ENCODE data around the gene ACTN2. TPM values are rescaled to one million over a fixed set of nuclear protein-coding genes. Genes with fewer than 3 reads are reported as not detected.
A peak's percentile ranks its signal among the peaks of the same experiment; 100 is the strongest.

The ACTN2 gene
- total RNA-seq, 2 donors from 2014 or later, result 0.79 to 2.2 TPM

- Mint-ChIP-seq H3K27ac (no peak overlapping the region), H3K36me3 (ENCODE audit: low read depth) (no peaks in the 10 kb centered on the region), H3K4me3 (no peak overlapping the region), H3K27me3 (ENCODE audit: insufficient read depth) (no peaks in the 10 kb centered on the region), H3K4me1 (no peaks in the 10 kb centered on the region), H3K9me3 (no peaks in the 10 kb centered on the region)
- no peaks in the 10 kb centered on the region for H3K36me3 ChIP-seq (ENCODE audit: control insufficient read depth, insufficient read depth, low read length)
- H3K4me3 ChIP-seq (ENCODE audit: low read length), result no peak overlapping the region
- H3K9me3 ChIP-seq (ENCODE audit: control insufficient read depth, low read length), result no peaks in the 10 kb centered on the region
- peak; percentile 79 for DNase-seq
- H3K27ac ChIP-seq (ENCODE audit: low read depth, low read length), result no peak overlapping the region
- TF ChIP-seq, protein P1, sequence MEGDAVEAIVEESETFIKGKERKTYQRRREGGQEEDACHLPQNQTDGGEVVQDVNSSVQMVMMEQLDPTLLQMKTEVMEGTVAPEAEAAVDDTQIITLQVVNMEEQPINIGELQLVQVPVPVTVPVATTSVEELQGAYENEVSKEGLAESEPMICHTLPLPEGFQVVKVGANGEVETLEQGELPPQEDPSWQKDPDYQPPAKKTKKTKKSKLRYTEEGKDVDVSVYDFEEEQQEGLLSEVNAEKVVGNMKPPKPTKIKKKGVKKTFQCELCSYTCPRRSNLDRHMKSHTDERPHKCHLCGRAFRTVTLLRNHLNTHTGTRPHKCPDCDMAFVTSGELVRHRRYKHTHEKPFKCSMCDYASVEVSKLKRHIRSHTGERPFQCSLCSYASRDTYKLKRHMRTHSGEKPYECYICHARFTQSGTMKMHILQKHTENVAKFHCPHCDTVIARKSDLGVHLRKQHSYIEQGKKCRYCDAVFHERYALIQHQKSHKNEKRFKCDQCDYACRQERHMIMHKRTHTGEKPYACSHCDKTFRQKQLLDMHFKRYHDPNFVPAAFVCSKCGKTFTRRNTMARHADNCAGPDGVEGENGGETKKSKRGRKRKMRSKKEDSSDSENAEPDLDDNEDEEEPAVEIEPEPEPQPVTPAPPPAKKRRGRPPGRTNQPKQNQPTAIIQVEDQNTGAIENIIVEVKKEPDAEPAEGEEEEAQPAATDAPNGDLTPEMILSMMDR (conservative IDR thresholded peaks at IDR 0.05), result peak; percentile 77
- WGBS, 2 experiments (ENCODE audit: insufficient coverage in 1 of 2, insufficient read length in 1 of 2), result 71 to 84% methylated on average over 3 to 5 of the region's 5 CpGs
- no peaks in the 10 kb centered on the region for H3K27me3 ChIP-seq (ENCODE audit: control insufficient read depth, insufficient read depth, low read length, poor library complexity, severe bottlenecking)
- no peaks in the 10 kb centered on the region for H3K4me1 ChIP-seq (ENCODE audit: control insufficient read depth, insufficient read depth, low read length)
- no peak overlapping the region for H3K9ac ChIP-seq (ENCODE audit: extremely low read depth, low read length, poor library complexity, severe bottlenecking)
Observed at GRCh38 chr1:236753516-236753915, 67.2 kb downstream of the ACTN2 start.

DNA sequence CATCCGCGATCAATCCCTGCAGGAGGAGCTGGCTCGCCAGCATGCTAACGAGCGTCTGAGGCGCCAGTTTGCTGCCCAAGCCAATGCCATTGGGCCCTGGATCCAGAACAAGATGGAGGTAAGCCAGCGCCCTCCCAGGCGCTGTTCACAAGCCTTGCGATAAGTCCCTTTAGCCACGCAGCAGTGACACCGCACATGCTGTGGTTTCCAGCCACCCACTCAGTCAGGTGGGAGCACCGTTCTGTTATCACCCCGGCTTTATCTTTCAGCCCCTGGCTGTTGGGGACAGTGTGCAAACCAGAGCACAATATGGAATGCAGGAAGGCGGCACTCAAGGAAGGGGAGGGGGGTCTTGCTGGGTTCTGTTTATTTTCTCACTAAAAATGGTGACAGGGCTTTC lies 67.7 kb downstream of the ACTN2 start:
- DNase-seq, result no peak
- Mint-ChIP-seq H3K4me1 (no peaks in the 10 kb centered on the region), H3K4me3 (no peak overlapping the region), H3K36me3 (ENCODE audit: low read depth) (no peaks in the 10 kb centered on the region), H3K9me3 (no peaks in the 10 kb centered on the region), H3K27me3 (ENCODE audit: insufficient read depth) (no peaks in the 10 kb centered on the region), H3K27ac (no peak overlapping the region)
- Histone ChIP-seq H3K27ac (ENCODE audit: low read depth, low read length) (no peak overlapping the region), H3K9ac (ENCODE audit: extremely low read depth, low read length, poor library complexity, severe bottlenecking) (no peak overlapping the region), H3K36me3 (ENCODE audit: control insufficient read depth, insufficient read depth, low read length) (no peaks in the 10 kb centered on the region), H3K4me3 (ENCODE audit: low read length) (no peak overlapping the region), H3K9me3 (ENCODE audit: control insufficient read depth, low read length) (no peaks in the 10 kb centered on the region), H3K27me3 (ENCODE audit: control insufficient read depth, insufficient read depth, low read length, poor library complexity, severe bottlenecking) (no peaks in the 10 kb centered on the region), H3K4me1 (ENCODE audit: control insufficient read depth, insufficient read depth, low read length) (no peaks in the 10 kb centered on the region)
- WGBS, 2 experiments (ENCODE audit: insufficient coverage in 1 of 2, insufficient read length in 1 of 2), result 96 to 100% methylated on average over 4 to 14 of the region's 14 CpGs
- TF ChIP-seq, protein P1 (conservative IDR thresholded peaks at IDR 0.05), result no peak

GRCh38 chr1:236754525-236755210 lies 68.4 kb downstream of the ACTN2 start:
- 91 to 92% methylated on average over 14 to 18 of the region's 18 CpGs for WGBS, 2 experiments (ENCODE audit: insufficient coverage in 1 of 2, insufficient read length in 1 of 2)
- Mint-ChIP-seq H3K4me3 (no peak overlapping the region), H3K27ac (no peak overlapping the region), H3K36me3 (ENCODE audit: low read depth) (no peaks in the 10 kb centered on the region), H3K4me1 (peaks cover 1% of the 10 kb centered on the region), H3K9me3 (no peaks in the 10 kb centered on the region), H3K27me3 (ENCODE audit: insufficient read depth) (no peaks in the 10 kb centered on the region)
- no peak overlapping the region for H3K27ac ChIP-seq (ENCODE audit: low read depth, low read length)
- H3K9ac ChIP-seq (ENCODE audit: extremely low read depth, low read length, poor library complexity, severe bottlenecking), result no peak overlapping the region
- no peaks in the 10 kb centered on the region for H3K4me1 ChIP-seq (ENCODE audit: control insufficient read depth, insufficient read depth, low read length)
- H3K36me3 ChIP-seq (ENCODE audit: control insufficient read depth, insufficient read depth, low read length), result no peaks in the 10 kb centered on the region
- H3K9me3 ChIP-seq (ENCODE audit: control insufficient read depth, low read length), result no peaks in the 10 kb centered on the region
- DNase-seq, result no peak
- H3K4me3 ChIP-seq (ENCODE audit: low read length), result no peak overlapping the region
- H3K27me3 ChIP-seq (ENCODE audit: control insufficient read depth, insufficient read depth, low read length, poor library complexity, severe bottlenecking), result no peaks in the 10 kb centered on the region
- TF ChIP-seq, protein P1 (conservative IDR thresholded peaks at IDR 0.05), result no peak
